HepG2 (cell line): ENCODE measurements around the gene TMCC1. TPM values are rescaled to one million over a fixed set of nuclear protein-coding genes. Genes with fewer than 3 reads are reported as not detected.
"Not testable (repeated sequence)": the region's sequence is repeated elsewhere in the genome, so short reads cannot be mapped to it uniquely, and the experiment has no call there.

ENCODE experiments used
- ATAC-seq: fragments of 200-7000 bp; cut with Tn5 transposase; 3 replicates; pipeline ENCODE4 v1.9.1; 2020; ENCODE audit warnings: mild to moderate bottlenecking, moderate library complexity
- BruUV-seq: library from RNA; stranded (reverse); fragments of 400-500 nt; replicated peaks from 2 replicates; lab custom pipeline; 2021; lab: Mats Ljungman, UMichigan
- CTCF ChIA-PET: fragments of 300-600 bp; formaldehyde crosslinking; extraction: SDS; loops from one replicate; lab custom pipeline; 2021; ENCODE audit warnings: low total read pairs, inconsistent platforms, low intra/inter-chr PET ratio; lab: Yijun Ruan, JAX
- POLR2A ChIA-PET: fragments of 350-600 bp; sonication (Branson Sonifier 250); formaldehyde crosslinking; loops from one replicate; lab custom pipeline; 2020; ENCODE audit warnings: antibody characterized with exemption, inconsistent platforms; lab: Yijun Ruan, JAX
- DNase-seq: peaks from one replicate; pipeline ENCODE4 v3.0.0-alpha.2; 2015; ENCODE audit warnings: low spot score
- FAIRE-seq: peaks from 3 replicates; lab custom pipeline; 2011; peaks lifted over from hg19 to GRCh38; lab: Jason Lieb, UNC
- H2AFZ ChIP-seq: one replicate; pipeline ENCODE4 v1.6.1; 2011; ENCODE audit warnings: low read length, inconsistent platforms
- H3K27ac ChIP-seq: fragments of 300-600 bp; 3 replicates; pipeline ENCODE4 v1.8.0; 2011; ENCODE audit warnings: mixed run types, mild to moderate bottlenecking, mixed read lengths, low read length, inconsistent platforms; ENCODE audit not compliant: insufficient read depth; ENCODE audit errors: extremely low read length
- H3K27me3 ChIP-seq, 2 experiments: fragments of 200-600 bp in 1 of 2; 2 replicates in 1 of 2; 3 replicates in 1 of 2; pipeline versions ENCODE4 v1.6.0 to v1.8.0; 2011; ENCODE audit warnings: low read length in 2 of 2, mild to moderate bottlenecking in 2 of 2, moderate library complexity in 2 of 2, inconsistent platforms in 1 of 2; ENCODE audit not compliant: insufficient read depth in 2 of 2, control insufficient read depth in 1 of 2
- H3K36me3 ChIP-seq, 2 experiments: fragments of 200-600 bp in 1 of 2; replicated peaks in 1 of 2; 2 replicates in 1 of 2; 3 replicates in 1 of 2; pipeline versions ENCODE4 v1.5.1 to v1.8.0; 2011; ENCODE audit warnings: low read length in 2 of 2, inconsistent platforms in 1 of 2; ENCODE audit not compliant: insufficient read depth in 2 of 2, control insufficient read depth in 1 of 2
- H3K4me1 ChIP-seq: 2 replicates; pipeline ENCODE4 v1.5.1; 2012; ENCODE audit warnings: low read length, inconsistent platforms; ENCODE audit not compliant: insufficient read depth
- H3K4me2 ChIP-seq: 2 replicates; pipeline ENCODE4 v1.6.0; 2011; ENCODE audit warnings: low read depth, low read length, inconsistent platforms
- H3K4me3 ChIP-seq, 3 experiments: fragments of 200-600 bp in 1 of 3; sonication (generic), shearing (Covaris generic) in 1 of 3; replicated peaks in 1 of 3; 2 replicates each; pipeline ENCODE4 v1.5.1; 2011 to 2016; ENCODE audit warnings: low read length in 3 of 3, inconsistent platforms in 2 of 3, low read depth in 2 of 3, mild to moderate bottlenecking in 2 of 3, control low read depth in 1 of 3, mixed read lengths in 1 of 3; ENCODE audit not compliant: insufficient read depth in 1 of 3
- H3K79me2 ChIP-seq: one replicate; pipeline ENCODE4 v1.6.1; 2011; ENCODE audit warnings: low read length, inconsistent platforms; ENCODE audit not compliant: insufficient read depth
- H3K9ac ChIP-seq: 2 replicates; pipeline ENCODE4 v1.6.0; 2011; ENCODE audit warnings: mild to moderate bottlenecking, low read depth, low read length, inconsistent platforms; ENCODE audit not compliant: insufficient read depth
- H3K9me3 ChIP-seq: 2 replicates; pipeline ENCODE4 v1.5.1; 2012; ENCODE audit warnings: mild to moderate bottlenecking, low read length
- H4K20me1 ChIP-seq: 2 replicates; pipeline ENCODE4 v1.6.0; 2011; ENCODE audit warnings: inconsistent platforms, mild to moderate bottlenecking, low read length, moderate library complexity; ENCODE audit not compliant: insufficient read depth
- ZBTB38 ChIP-seq: sonication (generic); formaldehyde crosslinking; IDR thresholded peaks from 2 replicates; pipeline ENCODE4 v1.5.1; 2020; ENCODE audit warnings: mild to moderate bottlenecking, missing genetic modification reagents
- WGBS: methylation state at CpG from one replicate; pipeline ENCODE4 v1.1.6; 2017; ENCODE audit warnings: low lambda C conversion rate; 5-methylcytosine and 5-hydroxymethylcytosine counted together
- in situ Hi-C: cut with HindIII; loops from 2 replicates; pipeline ENCODE4 v1.10.0; 2017; ENCODE audit warnings: low pct_unique_long_range_greater_than_20kb; ENCODE audit not compliant: extremely low pct_ligation_motif_present
- intact Hi-C: fragments of 100-400 bp; cut with micrococcal nuclease; formaldehyde crosslinking; loops from one replicate; pipeline ENCODE4 v1.10.0; 2022; ENCODE audit not compliant: unreplicated experiment
- polyA plus RNA-seq, 8 experiments: library from polyadenylated mRNA; depleted of rRNA in 3 of 8; stranded (reverse) in 7 of 8; unstranded in 1 of 8; fragments of >200 nt; fragmentation: Illumina TruSeq in 4 of 8; extraction: Trizol in 4 of 8; gene quantifications; 2 replicates each; pipeline versions ENCODE4 v1.2.1 to v1.2.3, GENCODE V29; 2011 to 2016; ENCODE audit warnings: low read depth in 4 of 8, missing spikeins in 1 of 8, mixed read lengths in 1 of 8; ENCODE audit not compliant: insufficient read depth in 1 of 8
- total RNA-seq, 5 experiments: library from RNA; depleted of rRNA; stranded (reverse); fragments of >200 nt; fragmentation: Illumina TruSeq; extraction: Trizol; gene quantifications; 2 replicates each; pipeline ENCODE4 v1.2.3, GENCODE V29; 2016; ENCODE audit warnings: low read depth in 1 of 5
- TF ChIP-seq, protein P1 (sequence below): sonication (generic); formaldehyde crosslinking; IDR thresholded peaks from 2 replicates; pipeline ENCODE4 v1.5.1; 2020; ENCODE audit warnings: mild to moderate bottlenecking, missing genetic modification reagents, moderate library complexity

The TMCC1 gene
- total and polyA plus RNA-seq, 2 of the 13 experiments (the other 11 are each of a cell fraction or from before 2014, with no cell fraction given): 12.1 to 264 TPM

DNA sequence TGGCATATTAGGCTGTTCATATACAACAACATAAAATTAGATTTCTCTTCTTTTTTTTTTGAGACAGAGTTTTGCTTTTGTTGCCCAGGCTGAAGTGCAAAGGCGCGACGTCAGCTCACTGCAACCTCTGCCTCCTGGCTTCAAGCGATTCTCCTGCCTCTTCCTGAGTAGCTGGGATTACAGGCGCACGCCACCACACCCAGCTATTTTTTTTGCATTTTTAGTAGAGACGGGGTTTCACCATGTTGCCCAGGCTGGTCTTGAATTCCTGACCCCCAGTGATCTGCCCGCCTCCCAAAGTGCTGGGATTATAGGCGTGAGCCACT is 218.8 kb downstream of the TMCC1 start:
- FAIRE-seq, H2AFZ ChIP-seq, H3K27me3 ChIP-seq, H3K9ac ChIP-seq, DNase-seq, H3K9me3 ChIP-seq, BruUV-seq, intact Hi-C loops, CTCF ChIA-PET, in situ Hi-C loops: not testable (repeated sequence)
- 95% methylated on average over 9 of the region's 9 CpGs for WGBS
- POLR2A ChIA-PET: interaction anchor here (0.7 to 0.9 kb wide), 2 partner anchors 9 to 12 kb away, joined by 3 read pairs; no protein-coding TSS in a partner anchor
- Histone ChIP-seq H3K4me1 (peaks cover 40% of the 10 kb centered on the region), H4K20me1 (peaks cover 12% of the 10 kb centered on the region; the same call in 1 of the 2 replicates), H3K27ac (peak overlapping the region; percentile 48), H3K36me3 (peaks cover 9 to 20% of the 10 kb centered on the region in 2 experiments), H3K4me3 (0 out of 6 replicates have a peak overlapping the region, but pooled peaks of 1 of the 3 experiments have one; percentile 1), H3K4me2 (peak overlapping the region; percentile 21), H3K79me2 (peaks cover 43% of the 10 kb centered on the region)
- ATAC-seq: peak; percentile 24; the same call in 2 of the 3 replicates
- TF ChIP-seq ZBTB38 (CRISPR knock-in tag): peak; percentile 90
- TF ChIP-seq, protein P1, sequence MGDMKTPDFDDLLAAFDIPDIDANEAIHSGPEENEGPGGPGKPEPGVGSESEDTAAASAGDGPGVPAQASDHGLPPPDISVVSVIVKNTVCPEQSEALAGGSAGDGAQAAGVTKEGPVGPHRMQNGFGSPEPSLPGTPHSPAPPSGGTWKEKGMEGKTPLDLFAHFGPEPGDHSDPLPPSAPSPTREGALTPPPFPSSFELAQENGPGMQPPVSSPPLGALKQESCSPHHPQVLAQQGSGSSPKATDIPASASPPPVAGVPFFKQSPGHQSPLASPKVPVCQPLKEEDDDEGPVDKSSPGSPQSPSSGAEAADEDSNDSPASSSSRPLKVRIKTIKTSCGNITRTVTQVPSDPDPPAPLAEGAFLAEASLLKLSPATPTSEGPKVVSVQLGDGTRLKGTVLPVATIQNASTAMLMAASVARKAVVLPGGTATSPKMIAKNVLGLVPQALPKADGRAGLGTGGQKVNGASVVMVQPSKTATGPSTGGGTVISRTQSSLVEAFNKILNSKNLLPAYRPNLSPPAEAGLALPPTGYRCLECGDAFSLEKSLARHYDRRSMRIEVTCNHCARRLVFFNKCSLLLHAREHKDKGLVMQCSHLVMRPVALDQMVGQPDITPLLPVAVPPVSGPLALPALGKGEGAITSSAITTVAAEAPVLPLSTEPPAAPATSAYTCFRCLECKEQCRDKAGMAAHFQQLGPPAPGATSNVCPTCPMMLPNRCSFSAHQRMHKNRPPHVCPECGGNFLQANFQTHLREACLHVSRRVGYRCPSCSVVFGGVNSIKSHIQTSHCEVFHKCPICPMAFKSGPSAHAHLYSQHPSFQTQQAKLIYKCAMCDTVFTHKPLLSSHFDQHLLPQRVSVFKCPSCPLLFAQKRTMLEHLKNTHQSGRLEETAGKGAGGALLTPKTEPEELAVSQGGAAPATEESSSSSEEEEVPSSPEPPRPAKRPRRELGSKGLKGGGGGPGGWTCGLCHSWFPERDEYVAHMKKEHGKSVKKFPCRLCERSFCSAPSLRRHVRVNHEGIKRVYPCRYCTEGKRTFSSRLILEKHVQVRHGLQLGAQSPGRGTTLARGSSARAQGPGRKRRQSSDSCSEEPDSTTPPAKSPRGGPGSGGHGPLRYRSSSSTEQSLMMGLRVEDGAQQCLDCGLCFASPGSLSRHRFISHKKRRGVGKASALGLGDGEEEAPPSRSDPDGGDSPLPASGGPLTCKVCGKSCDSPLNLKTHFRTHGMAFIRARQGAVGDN (CRISPR knock-in tag): peak; percentile 27
